Esophagus mucosa (tissue), 1 donor: Measurements from ENCODE around the gene ADH1A. TPM values are rescaled to one million over a fixed set of nuclear protein-coding genes. Genes with fewer than 3 reads are reported as not detected.
A peak's percentile ranks its signal among the peaks of the same experiment; 100 is the strongest.
"Not testable (repeated sequence)": the region's sequence is repeated elsewhere in the genome, so short reads cannot be mapped to it uniquely, and the experiment has no call there.

Experiments
- ATAC-seq: fragments of 200-7000 bp; cut with Tn5 transposase; one replicate; pipeline ENCODE4 v1.9.1; 2020
- total RNA-seq: library from RNA; stranded (reverse); gene quantifications from one replicate; pipeline ENCODE4 v1.2.4, GENCODE V29; 2023
- donor health status: DM: yes; HTN: yes; CAD: no.

ADH1A gene
- total RNA-seq, 1 donor from 2014 or later: not detected

DNA sequence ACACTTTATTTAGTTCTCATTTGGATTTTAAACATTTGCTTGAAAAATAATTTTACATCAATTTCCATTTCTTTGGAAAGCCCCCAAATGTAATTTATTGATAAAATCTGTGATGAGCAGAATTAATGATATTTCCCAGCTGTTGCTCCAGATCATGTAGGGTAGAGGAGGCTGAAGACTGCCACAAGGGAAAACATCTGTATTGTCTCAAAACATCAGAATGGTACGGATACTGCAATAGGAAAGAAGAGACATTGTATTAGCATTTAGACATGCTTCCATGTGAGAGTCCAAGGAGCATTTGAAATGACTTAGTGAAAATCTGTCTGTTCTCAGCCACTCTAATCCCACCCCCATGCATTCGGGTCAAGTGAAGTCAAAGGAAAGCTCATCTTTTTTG is 14.4 kb downstream of the ADH1A start:
- ATAC-seq: no peak

DNA sequence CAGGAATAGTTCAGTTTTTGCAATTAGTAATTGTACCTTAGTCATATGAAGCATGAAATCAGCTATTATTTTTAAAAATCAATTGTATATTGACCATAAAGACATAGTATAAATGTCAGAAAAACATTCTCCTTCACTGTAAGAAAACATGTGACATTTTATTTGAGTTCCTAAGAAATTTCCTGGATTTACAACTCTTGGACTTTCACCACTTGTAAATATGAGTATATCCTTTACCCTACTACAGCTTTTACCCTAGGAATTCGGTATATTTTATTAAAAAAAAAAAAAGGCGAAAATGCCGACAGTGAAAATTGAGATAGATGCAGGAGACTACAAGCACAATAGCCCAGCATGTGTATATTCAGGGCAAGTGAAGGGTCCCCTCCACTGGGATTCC is 14.9 kb downstream of the ADH1A start:
- no peak for ATAC-seq

DNA sequence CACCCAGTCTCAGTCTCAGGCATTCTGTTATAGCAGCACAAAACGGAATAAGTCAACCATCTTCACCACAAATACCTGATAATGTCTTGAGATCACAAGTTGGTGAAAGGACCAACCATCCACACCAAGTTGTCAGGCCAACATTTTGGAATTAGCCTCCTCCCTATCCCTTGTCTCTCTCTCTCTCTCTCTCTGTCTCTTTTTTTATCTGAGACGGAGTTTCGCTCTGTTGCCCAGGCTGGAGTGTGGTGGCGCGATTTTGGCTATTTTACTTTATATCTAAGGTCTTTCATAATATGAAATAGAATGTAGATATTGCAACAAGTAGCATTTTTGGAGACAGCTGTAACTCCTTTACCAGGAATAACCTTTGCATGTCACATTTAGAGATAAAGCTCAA is 15.7 kb downstream of the ADH1A start:
- no peak for ATAC-seq

DNA sequence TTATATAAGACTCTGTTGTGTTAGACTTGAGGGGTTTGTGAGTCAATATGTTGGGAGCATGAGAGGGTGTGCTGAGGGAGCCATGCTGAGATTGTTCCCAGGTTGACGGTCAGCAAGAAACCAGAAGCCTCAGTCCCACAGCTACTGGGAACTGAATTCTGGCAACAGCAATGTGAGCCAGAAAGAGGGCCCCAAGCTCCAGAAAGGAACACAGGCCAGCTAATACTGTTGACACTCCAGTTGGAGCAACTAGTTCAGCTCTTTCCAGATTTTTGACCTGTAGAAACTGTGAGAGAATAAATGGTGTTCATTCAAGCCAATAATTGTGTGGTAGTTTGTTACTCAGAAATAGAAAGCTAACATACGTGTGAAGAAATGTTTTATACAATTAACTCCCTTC is 17.1 kb downstream of the ADH1A start:
- ATAC-seq: no peak

DNA sequence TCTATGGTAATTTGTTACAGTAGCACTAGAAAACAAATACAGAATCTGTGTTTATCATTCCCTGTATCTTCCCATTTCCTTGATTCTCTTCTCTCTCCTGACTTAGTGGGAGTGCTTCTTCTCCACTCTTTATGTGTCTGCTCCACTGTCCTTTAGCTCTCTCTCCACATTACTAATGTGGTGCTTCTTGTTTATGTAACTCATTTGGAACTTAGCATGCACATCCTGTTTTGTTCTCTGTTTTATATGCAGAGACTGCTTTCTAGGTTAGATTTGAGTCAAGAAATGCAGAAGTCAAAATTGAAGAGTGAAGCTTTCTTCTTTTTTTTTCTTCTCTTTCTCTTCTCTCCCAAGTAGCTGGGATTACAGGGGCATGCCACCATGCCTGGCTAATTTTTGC is 25.9 kb downstream of the ADH1A start:
- no peak for ATAC-seq

DNA sequence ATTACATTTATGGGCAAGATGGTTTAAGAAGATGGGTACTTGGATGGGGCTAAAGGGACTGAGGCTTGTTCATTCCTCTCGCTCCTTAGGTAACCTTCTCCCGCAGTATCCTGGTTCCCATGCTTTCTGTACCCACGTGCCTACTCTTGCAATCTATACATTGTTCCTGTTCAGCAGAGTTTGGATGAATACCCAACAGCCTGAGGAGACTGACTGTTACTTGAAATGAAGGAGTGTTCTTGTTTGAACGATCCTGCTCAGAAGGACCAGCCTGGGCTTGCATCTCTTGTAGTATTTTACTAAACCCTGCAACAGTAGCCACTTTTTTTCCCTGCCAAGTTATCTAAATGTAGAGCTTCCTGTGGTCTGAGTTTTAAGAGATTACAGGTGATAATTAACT is 38.0 kb downstream of the ADH1A start:
- ATAC-seq: peak; percentile 98

DNA sequence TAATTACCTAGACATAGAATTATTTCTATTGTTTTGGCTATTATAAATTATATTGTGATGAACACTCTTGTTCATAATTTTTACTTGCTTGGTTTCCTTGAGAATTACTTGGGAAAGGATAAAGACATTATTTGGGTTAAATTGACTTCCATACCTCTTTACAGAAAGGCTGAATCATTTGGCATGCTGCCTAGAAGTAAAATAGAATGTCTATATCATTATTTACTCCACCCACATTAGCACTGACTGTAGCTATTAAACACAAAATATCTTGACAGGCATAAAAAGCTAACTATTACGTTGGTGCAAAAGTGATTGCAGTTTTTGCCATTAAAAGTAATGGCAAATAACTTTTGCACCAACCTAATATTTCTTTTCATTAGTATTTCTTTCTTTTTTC is 42.1 kb downstream of the ADH1A start:
- peak; percentile 67 for ATAC-seq

DNA sequence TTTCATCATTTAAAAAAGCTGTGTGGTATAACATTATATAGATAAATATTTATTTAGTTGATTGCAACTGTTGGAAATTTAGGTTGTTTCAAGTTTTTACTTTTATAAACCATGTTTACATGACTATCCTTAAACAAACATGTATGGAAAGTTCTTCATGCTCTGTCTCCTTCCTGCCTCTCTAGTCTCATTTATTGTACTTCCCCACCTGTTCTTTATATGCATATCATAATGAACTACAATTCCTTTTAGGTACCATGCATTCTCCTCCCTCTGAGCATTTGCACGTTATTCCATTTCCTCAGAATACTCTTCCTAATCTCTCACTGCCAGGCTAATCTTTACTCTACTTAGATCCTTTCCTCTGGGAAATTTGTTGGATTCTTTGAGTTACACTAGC is 54.8 kb downstream of the ADH1A start:
- ATAC-seq: no peak

DNA sequence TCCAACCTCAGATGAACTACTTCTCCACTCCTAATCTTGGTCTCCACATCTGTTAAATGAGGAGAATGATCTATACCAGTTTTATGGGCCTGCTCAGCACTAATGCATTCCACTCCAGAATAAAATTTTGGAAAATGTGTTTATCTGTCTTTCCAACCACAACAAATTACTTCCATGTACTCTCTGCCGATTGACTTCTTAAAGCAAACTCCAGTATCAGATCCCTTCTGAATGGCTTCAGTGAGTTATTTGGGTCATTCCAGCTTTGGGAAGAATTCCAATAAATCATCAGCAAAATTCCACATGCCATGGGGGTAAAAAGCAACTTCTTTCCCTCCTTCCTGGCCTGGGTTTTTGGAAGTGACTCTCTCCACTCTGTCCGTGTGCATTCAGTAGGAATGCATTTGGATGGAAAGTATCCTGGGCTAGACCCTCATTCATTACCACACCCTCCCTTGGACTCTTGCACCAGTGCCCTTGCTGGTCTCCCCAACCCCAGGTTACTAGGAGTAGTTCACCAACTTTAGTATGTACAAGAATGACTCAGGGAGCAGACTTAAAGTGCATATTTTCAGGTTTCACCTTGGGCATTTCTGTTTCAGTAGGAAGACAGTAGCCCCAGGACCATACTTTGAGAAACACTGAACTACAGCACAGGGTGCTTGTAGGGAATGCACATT is 56.3 kb downstream of the ADH1A start:
- no peak for ATAC-seq

DNA sequence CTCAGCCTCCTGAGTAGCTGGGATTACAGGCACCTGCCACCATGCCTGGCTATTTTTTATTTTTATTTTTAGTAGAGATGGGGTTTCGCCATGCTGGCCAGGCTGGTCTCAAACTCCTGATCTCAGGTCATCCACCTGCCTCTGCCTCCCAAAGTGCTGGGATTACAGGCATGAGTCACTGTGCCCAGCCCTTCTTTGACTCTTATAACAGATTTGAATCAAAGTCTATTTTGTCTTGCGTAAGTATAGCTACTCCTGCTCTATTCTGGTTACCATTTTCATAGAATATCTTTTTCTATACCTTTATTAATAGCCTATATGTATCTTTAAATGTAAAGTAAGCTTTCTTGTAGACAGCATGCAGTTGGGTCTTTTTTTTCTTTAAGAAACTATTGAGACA is 57.4 kb downstream of the ADH1A start:
- peak; percentile 46 for ATAC-seq

DNA sequence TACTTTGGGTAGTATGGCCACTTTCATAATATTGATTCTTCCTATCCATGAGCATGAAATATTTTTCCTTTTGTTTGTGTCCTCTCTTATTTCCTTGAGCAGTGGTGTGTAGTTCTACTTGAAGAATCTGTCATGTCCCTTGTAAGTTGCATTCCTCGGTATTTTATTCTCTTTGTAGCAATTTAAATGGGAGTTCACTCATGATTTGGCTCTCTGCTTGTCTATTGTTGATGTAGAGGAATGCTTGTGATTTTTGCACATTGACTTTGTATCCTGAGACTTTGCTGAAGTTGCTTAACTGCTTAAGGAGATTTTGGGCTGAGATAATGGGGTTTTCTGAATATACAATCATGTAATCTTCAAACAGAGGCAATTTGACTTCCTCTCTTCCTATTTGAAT is 62.1 kb downstream of the ADH1A start:
- not testable (repeated sequence) for ATAC-seq

DNA sequence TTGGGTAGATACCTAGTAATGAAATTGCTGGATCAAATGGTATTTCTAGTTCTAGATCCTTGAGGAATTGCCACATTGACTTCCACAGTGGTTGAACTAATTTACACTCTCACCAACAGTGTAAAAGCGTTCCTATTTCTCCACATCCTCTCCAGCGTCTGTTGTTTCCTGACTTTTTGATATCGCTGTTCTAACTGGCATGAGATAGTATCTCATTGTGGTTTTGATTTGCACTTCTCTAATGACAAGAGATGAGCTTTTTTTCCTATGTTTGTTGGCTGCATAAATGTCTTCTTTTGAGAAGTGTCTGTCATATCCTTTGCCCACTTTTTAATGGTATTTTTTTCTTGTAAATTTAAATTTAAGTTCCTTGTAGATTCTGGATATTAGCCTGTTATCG is 63.1 kb downstream of the ADH1A start:
- ATAC-seq: not testable (repeated sequence)

Other genes starting within 250 kb of the ADH1A start
- 90.8 TPM for gene ADH5, start 202.2 kb downstream of the ADH1A start, total RNA-seq
- gene ADH4, start 146.7 kb downstream of the ADH1A start, total RNA-seq: 0.40 TPM
- not detected for gene ADH6, start 71.7 kb downstream of the ADH1A start, total RNA-seq
- gene ADH1B, start 30.4 kb upstream of the ADH1A start, total RNA-seq: 14.2 TPM
- gene ADH1C, start 61.8 kb upstream of the ADH1A start, total RNA-seq: 0.64 TPM
- gene ADH7, start 144.4 kb upstream of the ADH1A start, total RNA-seq: 120 TPM
- gene C4orf17, start 220.0 kb upstream of the ADH1A start, total RNA-seq: not detected